Lower leg skin (tissue), 4 donors: ENCODE results near the gene TEK. TPM values are rescaled to one million over a fixed set of nuclear protein-coding genes. Genes with fewer than 3 reads are reported as not detected.

ENCODE experiments used
- DNase-seq, 2 donors: peaks; one replicate each; pipeline ENCODE4 v3.0.0-alpha.2; 2019; ENCODE audit warnings: low spot score in 2 of 2
- H3K4me3 ChIP-seq: fragments of 200-600 bp; sonication (generic); 2 replicates; pipeline ENCODE4 v1.5.1; 2017; ENCODE audit warnings: mild to moderate bottlenecking, low read depth; ENCODE audit not compliant: poor library complexity, severe bottlenecking
- POLR2A ChIP-seq, 2 donors: fragments of 450-650 bp; IDR thresholded peaks; one replicate each; pipeline ENCODE4 v1.6.1; 2016 to 2017; ENCODE audit warnings: antibody characterized with exemption in 2 of 2, mild to moderate bottlenecking in 1 of 2, moderate library complexity in 1 of 2
- WGBS, 2 donors: methylation state at CpG; one replicate each; pipeline ENCODE4 v1.1.5; 2018; 5-methylcytosine and 5-hydroxymethylcytosine counted together
- intact Hi-C: fragments of 100-400 bp; cut with DNase I; formaldehyde crosslinking; loops from one replicate; pipeline ENCODE4 v1.15.0; 2023; ENCODE audit warnings: low total_unique reads
- total RNA-seq, 4 donors: library from RNA; depleted of rRNA; stranded (reverse); fragments of >200 nt; gene quantifications; one replicate each; pipeline ENCODE4 v1.1.0, GENCODE V29; 2016
- TF ChIP-seq, protein P1 (sequence below), 3 donors: fragments of 450-650 bp; IDR thresholded peaks; one replicate each; pipeline ENCODE4 v1.5.1; 2016; ENCODE audit warnings: antibody characterized with exemption in 3 of 3, mild to moderate bottlenecking in 3 of 3, moderate library complexity in 2 of 3

Gene TEK
- total RNA-seq, 4 donors from 2014 or later: 2.5 to 9.2 (median 3.8) TPM

DNA sequence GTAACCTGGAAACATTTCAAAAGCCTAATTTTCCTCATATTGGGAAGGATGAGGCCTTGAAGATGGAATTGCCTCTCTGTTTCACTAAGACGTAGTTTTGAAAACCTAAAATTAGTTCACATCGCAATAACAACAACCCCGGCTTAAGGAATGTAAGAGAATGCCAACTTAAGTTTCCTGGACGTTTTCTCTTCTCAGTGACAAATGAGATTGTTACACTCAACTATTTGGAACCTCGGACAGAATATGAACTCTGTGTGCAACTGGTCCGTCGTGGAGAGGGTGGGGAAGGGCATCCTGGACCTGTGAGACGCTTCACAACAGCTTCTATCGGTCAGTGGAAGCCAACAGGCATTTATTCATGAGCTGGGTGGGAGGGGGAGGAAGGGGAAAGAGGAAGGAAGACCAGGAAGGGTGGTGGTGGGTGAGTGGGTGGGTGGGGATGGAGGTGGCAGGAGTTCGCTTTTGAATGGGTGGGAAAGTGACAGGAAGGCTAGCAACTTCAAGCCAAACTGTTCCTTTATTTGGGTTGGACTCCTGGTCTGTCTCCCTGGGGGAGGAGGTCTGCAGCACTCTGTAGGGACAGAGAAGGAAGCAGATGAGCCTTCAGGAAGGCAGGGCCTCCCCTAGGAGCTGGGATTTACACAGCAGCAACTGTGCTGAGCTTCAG lies 83.4 kb downstream of the TEK start:
- intact Hi-C loops: no loop called here

DNA sequence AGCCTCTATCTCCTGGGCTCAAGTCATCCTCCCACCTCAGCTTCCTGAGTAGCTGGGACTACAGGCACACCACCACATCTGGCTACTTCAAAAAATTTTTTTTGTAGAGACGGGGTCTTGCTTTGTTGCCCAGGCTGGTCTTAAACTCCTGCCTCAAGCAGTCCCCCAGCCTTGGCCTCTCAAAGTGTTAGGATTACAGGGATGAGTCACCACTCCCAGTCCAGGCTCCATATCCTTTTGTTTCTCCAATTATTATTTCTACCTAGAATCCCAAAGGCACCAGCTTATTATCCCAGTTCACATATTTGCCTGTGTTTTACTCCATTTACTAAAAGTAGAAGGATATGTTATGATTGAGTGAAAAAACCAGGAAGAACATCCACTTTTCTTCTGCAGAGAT lies 84.9 kb downstream of the TEK start:
- no peak overlapping the region for H3K4me3 ChIP-seq
- DNase-seq: no peak
- TF ChIP-seq POLR2A (IDR thresholded peaks at IDR 0.05): no peak
- TF ChIP-seq, protein P1, sequence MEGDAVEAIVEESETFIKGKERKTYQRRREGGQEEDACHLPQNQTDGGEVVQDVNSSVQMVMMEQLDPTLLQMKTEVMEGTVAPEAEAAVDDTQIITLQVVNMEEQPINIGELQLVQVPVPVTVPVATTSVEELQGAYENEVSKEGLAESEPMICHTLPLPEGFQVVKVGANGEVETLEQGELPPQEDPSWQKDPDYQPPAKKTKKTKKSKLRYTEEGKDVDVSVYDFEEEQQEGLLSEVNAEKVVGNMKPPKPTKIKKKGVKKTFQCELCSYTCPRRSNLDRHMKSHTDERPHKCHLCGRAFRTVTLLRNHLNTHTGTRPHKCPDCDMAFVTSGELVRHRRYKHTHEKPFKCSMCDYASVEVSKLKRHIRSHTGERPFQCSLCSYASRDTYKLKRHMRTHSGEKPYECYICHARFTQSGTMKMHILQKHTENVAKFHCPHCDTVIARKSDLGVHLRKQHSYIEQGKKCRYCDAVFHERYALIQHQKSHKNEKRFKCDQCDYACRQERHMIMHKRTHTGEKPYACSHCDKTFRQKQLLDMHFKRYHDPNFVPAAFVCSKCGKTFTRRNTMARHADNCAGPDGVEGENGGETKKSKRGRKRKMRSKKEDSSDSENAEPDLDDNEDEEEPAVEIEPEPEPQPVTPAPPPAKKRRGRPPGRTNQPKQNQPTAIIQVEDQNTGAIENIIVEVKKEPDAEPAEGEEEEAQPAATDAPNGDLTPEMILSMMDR (IDR thresholded peaks at IDR 0.05): no peak
- intact Hi-C loops: no loop called here
- WGBS, 2 donors: 87 to 95% methylated on average over 1 of the region's 1 CpG

More for the DNA sequence above, 83.4 kb downstream of the TEK start:
- no peak overlapping the region for H3K4me3 ChIP-seq
- 64 to 71% methylated on average over 10 of the region's 10 CpGs for WGBS, 2 donors
- no peak for DNase-seq
- TF ChIP-seq, protein P1 (IDR thresholded peaks at IDR 0.05): no peak
- no peak for TF ChIP-seq POLR2A (IDR thresholded peaks at IDR 0.05)

DNA sequence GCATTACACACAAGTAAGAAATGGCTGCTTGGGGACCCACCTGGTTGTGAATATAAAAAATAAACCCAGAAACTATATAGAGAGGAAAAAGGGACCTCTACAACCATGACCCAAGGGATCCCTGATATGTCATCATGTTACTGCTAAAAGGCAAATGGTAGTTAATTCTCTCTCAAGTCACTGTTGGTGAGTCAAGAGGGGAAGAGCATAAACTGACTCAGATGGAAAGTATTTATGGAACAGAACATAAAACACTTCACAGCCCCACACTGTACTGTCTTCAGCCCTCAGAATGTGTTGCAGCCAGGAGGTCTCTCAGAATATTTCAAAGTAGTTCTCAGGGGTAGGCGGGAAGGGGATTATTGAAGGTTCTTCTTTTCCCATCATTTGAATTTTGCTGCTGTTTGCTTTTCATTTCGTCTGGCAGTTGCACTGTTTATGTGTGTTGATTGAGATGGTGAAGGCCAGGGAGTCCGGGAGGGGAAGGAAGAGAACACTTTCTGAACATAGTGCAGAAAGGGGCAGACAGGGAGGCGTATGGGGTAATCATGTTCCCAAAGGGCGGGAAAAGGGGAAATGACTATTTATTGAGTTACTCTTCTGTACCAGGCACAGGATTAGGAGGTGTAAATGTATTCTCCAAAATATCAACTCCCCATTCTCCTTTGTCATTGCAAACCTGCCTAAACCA lies 85.5 kb downstream of the TEK start:
- intact Hi-C loops: no loop called here
- no peak for DNase-seq
- 44 to 54% methylated on average over 5 of the region's 5 CpGs for WGBS, 2 donors
- no peak overlapping the region for H3K4me3 ChIP-seq
- TF ChIP-seq POLR2A (IDR thresholded peaks at IDR 0.05): no peak
- TF ChIP-seq, protein P1 (IDR thresholded peaks at IDR 0.05): no peak

DNA sequence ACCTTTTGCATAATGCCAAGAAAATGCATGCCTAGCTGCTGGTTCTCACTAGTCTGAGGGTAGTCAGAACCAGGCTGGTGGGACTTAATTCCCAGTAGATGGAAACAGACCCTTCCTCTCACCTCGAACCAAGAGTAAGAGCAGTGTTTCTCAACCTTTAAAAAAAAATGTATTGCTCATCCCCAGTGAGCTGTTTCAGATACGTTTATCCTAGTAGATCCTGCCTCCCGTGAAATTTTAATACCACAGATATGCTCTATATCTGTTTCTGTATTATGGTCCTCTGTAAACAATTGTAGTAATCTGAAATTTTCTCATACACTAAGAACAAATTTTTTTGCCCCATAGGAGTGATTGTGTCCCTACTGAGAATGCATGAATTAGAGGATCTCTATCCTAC lies 86.2 kb downstream of the TEK start:
- intact Hi-C loops: no loop called here
- 78 to 84% methylated on average over 3 of the region's 3 CpGs for WGBS, 2 donors
- H3K4me3 ChIP-seq: no peak overlapping the region
- DNase-seq: no peak
- TF ChIP-seq, protein P1 (IDR thresholded peaks at IDR 0.05): no peak
- no peak for TF ChIP-seq POLR2A (IDR thresholded peaks at IDR 0.05)

DNA sequence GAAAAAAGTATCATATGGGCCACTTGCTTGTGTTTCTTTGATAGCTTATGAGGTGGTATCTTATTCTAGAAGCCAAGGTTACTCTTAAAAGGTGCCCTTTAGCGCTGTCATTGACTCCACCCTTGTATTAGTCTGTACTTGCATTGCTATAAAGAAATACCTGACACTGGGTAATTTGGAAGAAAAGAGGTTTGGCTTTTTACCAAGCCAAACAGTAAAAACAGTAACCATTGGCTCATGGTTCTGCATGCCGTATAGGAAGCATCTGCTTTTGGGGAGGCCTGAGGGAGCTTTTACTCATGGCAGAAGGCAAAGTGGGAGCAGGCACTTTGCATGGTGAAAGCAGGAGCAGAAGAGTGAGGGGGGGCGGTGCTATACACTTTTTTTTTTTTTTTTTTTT lies 87.4 kb downstream of the TEK start:
- DNase-seq: no peak
- no peak overlapping the region for H3K4me3 ChIP-seq
- TF ChIP-seq POLR2A (IDR thresholded peaks at IDR 0.05): no peak
- TF ChIP-seq, protein P1 (IDR thresholded peaks at IDR 0.05): no peak
- 47 to 53% methylated on average over 3 of the region's 3 CpGs for WGBS, 2 donors
- intact Hi-C loops: no loop called here
